Erythroblast (primary cell): ENCODE results near the gene MGLL.

Source experiments
- GATA1 ChIP-seq: IDR thresholded peaks from 2 replicates; pipeline ENCODE4 v1.6.1; 2011; ENCODE audit warnings: low read depth, mild to moderate bottlenecking, control low read depth, low read length, moderate library complexity
- POLR2A ChIP-seq: IDR thresholded peaks from 2 replicates; pipeline ENCODE4 v1.6.1; 2011; ENCODE audit warnings: mild to moderate bottlenecking, low read length

- TF ChIP-seq POLR2A (no peak), GATA1 (no peak)
Observed at GRCh38 chr3:127829537-127829936, 7.2 kb upstream of the MGLL start.
